Islet precursor cell (in vitro differentiated cells): ENCODE data around the gene SPATA7.
A peak's percentile ranks its signal among the peaks of the same experiment; 100 is the strongest.
"Not testable (repeated sequence)": the region's sequence is repeated elsewhere in the genome, so short reads cannot be mapped to it uniquely, and the experiment has no call there.

Source experiments
- DNase-seq: peaks from one replicate; pipeline ENCODE4 v3.0.0-alpha.2; 2018

Gene SPATA7, protein sequence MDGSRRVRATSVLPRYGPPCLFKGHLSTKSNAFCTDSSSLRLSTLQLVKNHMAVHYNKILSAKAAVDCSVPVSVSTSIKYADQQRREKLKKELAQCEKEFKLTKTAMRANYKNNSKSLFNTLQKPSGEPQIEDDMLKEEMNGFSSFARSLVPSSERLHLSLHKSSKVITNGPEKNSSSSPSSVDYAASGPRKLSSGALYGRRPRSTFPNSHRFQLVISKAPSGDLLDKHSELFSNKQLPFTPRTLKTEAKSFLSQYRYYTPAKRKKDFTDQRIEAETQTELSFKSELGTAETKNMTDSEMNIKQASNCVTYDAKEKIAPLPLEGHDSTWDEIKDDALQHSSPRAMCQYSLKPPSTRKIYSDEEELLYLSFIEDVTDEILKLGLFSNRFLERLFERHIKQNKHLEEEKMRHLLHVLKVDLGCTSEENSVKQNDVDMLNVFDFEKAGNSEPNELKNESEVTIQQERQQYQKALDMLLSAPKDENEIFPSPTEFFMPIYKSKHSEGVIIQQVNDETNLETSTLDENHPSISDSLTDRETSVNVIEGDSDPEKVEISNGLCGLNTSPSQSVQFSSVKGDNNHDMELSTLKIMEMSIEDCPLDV

DNA sequence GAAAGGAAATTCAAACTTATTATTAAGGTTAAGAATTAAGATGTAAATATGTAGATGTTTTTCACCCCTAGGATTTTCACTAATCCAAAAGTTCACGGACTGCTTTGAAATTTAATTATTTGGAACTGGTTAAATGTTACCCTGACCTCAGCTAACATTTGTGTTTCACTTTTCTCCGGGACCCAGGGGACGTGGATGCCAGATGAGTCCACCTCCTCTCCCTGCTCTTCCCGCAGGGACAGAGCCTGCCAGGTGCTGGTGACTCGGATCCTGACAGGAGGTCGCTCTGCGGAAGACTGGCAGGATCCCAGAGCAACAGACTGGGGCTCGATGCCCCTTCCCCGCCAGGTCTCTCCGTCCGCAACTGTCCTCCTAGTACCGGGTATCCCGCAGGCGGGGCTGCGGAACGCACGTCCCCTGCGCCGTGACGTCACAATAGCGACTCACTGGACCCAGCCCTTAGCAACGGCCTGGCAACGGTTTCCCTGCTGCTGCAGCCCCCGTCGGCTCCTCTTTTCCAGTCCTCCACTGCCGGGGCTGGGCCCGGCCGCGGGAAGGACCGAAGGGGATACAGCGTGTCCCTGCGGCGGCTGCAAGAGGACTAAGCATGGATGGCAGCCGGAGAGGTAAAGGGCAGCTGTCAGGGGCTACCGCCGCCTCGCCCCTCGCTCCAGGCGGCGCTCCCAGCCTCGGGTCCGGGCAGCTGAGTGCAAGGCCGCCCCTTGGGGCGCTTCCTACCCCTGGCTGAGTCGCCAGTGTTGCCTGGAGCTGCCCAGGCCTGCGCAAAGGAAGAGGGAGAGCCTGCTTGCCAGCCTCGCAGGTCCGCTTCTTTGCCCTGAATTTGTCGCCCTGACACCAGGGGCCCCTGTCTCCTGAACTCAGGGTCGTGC lies at the start of gene SPATA7:
TSS of gene SPATA7 (plus strand) at position 446 of the 890 bp plus-strand sequence. CDS start at position 608, 162 bp downstream.
- peak; percentile 97 for DNase-seq

DNA sequence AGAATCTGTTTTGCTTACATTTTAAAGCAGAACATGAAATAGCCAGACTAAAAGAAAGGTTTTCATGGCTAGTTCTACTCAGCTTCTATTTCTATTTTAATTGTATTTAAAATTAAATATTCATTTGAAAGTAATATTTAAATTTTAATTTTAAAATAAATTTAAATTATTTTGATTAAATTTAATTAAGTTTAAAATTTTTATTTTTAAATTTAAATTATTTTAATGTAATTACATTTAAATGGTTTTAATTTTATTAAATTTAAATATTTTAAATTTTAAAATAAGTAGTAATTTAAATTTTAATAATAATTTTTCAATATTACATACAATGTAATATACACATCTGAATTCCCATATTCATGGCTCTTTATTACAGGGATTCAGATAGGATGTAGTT lies 45.1 kb upstream of the SPATA7 start:
- no peak for DNase-seq

DNA sequence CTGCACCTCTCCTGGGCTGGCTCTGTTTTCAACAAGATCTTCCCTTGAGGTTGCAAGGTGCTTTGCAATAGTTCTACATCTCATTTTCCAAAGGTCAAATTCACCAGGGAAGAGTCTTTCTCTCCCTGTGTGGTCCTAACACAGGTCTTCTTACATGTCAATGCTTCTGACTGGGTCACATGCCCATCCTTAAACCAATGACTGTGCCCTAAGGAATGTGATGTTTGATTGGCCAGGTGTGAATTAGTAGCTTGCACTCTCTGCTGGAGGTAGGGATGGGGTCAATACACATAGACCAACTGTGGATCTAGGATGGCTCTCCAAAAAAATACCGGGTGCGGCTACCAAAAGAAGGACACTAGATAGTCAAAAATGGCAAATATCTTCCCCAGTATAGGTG lies 42.5 kb upstream of the SPATA7 start:
- no peak for DNase-seq

DNA sequence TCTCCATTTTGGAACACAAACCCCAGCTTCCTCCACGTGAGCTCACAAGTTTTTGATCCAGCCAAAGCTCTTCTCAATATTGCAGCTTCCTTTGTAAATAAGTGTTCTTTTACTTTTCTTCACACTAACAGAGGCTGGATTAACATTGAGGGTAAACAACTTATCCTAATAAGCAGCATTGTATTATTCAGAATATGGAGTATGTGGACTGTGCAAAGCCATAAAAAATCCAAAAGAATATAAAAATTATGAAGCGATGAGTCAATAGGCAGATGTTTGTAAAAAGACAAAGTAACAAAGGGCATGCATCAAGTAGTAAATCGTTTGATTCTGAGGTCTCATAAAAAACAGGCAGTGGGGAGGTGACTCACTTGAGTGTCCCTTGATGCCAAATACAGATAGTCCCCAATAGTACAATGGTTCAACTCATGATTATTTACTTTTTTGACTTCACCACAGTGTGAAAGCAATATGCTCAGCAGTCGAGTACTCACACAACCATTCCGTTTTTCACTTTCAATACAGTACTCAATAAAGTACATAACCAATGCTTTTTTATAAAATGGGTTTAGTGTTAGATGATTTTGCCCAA lies 39.3 kb upstream of the SPATA7 start:
- DNase-seq, result no peak

DNA sequence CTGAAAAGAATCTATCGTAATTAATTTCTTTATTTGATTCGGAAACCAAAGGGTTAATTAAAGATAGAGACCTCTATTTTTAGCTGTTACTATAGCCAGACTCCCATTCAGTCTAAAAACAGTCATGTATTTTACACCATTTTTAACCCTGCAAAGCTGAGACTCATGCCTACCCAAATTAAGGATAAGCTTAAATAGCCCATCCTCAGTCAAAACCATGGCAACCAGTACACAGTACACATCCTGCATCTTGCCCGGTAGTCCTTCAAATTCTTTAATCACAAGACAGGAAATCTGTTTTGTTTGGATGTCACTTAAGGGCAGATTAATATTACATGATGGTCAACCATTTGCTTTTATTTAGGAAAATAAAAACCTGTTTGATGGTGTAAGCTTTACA lies 36.9 kb upstream of the SPATA7 start:
- no peak for DNase-seq

DNA sequence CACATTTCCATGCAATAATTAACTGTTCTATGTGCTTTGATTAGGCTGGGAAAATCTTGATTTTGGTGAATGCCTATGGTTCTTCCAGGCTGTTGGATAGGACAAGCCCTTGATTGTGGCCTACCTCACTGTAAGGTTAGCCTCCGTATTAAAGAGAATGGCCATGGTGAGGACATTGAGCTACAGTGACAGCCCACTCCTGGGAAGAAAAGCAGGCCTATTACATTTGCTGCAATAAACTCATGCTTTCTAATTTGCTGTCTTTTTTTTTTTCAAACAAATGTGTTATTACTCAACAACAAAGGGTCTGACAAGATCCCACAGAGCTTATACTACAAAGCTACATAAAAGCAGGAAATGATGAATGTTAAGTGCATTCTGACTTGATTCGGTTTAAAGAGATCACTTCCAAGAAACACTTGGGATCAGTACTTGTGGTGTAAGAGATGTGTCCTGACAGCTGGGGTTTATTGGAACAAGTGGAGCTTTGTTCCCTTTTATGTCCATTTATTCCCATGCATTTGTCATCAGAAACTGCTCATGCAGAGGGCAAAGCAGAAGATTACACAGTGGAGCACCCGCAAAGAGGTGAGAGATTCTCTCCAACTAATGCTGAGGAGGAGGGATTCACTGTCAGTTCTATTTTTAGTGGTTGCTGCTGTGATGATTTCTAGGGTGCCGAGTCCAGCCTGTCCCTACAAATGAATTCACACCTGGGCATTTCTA lies 33.3 kb upstream of the SPATA7 start:
- no peak for DNase-seq

DNA sequence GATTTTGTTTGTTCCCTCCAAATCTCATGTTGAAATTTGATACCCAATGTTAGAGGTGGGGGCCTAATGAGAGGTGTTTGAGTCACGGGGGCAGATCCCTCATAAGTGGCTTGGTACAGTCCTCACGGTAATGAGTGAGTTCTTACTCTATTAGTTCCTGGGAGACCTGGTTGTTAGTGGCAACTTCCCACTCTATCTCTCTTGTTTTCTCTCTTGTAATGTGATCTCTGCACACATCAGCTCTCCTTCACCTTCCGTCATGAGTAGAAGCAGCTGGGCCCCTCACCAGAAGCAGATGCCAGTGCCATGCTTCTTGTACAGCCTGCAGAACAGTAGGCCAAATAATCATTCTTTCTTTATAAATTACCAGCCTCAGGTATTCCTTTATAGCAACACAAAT lies 32.8 kb upstream of the SPATA7 start:
- DNase-seq, result no peak

DNA sequence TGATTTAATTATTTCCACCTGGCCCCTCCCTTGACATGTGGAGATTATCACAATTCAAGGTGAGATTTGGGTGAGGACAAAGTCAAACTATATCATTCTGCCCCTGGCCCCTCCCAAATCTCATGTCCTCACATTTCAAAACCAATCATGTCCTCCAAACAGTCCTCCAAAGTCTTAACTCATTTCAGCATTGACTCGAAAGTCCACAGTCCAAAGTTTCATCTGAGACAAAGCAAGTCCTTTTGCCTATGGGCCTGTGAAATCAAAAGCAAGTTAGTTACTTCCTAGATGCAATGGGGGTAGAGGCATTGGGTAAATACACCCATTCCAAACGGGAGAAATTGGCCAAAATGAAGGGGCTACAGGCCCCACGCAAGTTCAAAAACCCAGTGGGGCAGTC lies 31.1 kb upstream of the SPATA7 start:
- no peak for DNase-seq

DNA sequence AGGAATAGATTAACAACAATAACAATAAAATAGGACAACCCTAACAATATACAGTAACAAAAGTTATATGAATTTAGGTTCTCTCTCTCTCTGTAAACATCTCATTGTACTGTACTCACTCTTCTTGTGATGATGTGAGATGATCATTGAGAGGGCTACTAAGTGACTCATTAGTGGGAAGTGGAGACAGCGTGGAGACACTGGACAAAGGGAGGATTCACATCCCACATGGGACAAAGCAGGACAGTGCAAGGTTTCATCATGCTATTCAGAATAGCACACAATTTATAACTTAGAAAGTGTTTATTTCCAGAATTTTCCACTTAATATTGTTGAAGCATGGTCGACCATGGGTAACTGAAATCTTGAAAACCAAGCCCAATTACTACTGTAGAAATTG lies 26.0 kb upstream of the SPATA7 start:
- no peak for DNase-seq

DNA sequence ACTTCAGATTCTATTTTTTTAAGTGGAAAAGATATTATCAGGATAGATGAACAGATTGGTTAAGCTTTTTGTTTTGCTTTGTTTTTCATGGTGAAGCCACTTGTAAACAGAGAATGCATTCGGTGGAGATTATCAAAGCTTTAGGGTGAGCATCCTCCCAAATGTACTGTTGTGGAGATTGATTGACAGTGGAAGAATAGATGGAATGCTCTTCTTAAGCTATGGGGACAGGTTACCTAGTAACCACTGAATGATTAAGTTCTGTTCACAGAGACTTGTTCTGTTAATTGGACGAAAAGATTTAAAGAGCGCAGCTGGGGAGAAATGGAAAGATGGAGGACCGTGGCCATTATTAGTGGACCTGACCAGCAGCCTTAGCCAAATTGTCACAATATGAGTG lies 21.8 kb upstream of the SPATA7 start:
- DNase-seq, result no peak

DNA sequence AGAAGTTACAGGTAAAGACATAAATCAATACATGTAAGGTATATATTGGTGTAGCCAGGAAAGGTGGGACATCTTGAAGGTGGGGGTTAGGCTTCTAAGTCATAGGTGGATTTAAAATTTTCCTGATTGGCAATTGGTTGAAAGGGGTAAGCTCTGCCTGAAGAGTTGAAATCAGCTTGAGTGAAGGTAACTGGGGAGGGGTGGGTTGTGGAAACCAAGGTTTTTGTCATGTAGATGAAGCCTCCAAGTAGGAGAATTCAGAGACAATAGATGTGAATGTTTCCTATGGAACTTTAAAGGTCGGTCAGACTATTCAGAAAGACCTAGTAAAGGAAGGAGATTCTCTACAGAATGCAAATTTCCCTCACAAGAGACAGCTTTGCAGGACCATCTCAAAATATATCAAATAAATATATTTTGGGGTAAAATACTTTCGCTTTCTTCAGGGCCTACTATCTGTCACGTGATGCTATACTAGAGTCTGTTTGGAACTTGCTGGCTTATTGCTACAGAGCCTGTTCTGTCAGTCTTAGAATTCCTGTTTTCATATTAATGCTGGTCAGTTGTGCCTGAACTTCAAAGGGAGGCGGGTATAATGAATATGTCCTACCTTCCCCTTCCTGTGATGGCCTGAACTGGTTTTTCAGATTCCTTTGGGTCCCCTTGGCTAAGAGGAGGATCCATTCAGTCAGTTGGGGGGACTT lies 20.6 kb upstream of the SPATA7 start:
- DNase-seq, result no peak

DNA sequence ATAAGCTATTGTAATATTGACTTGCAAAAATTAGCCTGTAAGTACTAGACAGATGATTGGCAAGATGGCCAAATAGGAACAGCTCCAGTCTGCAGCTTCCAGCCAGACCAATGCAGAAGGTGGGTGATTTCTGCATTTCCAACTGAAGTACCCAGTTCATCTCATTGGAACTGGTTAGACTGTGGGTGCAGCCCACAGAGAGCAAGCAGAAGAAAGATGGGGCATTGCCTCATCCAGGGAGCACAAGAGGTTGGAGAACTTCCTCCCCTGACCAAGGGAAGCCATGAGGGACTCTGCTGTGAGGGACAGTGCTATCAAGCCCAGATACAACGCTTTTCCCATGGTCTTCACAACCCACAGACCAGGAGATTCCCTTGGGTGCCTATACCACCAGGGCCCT lies 16.0 kb upstream of the SPATA7 start:
- DNase-seq, result no peak

DNA sequence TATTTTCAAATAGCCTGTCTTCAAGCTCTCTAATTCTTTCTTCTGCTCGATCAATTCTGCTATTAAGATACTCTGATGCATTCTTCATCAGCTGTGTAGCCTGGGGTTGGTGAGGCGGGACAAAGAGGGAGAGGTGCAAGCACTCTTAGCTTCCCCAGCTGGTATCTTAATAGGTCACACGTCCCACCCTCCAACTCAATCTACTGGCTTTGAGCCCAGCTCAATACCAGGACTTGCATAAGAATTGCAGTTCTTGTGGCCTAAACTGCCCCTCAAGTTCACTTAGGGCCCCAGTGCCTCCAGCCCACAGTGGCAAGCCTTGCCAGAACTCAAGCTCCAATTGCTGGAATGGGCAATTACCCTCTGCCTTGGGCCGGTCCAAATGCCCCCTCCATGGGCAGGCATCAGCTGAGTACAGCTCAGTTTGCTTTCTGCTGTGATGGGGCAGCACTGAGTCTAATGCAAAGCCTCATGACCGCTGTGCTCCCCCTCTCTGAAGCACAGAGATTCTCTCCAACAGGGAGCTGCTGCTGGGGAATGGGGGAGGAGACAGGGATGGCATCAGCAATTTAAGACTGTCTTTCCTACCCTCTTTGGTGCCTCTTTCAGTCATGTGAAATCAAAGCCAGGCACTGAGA lies 5.6 kb upstream of the SPATA7 start:
- no peak for DNase-seq

DNA sequence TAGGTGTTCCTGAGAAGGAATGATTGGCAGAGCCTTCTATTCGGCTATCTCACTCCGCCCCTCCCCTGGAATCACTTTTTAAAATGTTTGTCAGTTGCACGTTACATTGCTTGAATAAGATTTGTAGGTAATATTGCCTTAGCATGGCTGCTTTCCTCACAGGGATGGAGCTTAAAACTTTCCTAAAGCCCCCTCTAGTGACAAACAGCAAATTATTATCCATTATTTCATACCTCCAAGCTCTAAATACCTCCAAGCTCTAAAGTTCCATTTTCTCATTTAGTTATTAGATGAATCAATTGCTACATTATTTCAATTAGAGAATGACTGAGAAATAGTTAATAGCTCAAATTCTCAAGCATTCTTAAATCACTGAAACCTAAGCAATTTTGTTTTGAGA lies 5.1 kb upstream of the SPATA7 start:
- no peak for DNase-seq

DNA sequence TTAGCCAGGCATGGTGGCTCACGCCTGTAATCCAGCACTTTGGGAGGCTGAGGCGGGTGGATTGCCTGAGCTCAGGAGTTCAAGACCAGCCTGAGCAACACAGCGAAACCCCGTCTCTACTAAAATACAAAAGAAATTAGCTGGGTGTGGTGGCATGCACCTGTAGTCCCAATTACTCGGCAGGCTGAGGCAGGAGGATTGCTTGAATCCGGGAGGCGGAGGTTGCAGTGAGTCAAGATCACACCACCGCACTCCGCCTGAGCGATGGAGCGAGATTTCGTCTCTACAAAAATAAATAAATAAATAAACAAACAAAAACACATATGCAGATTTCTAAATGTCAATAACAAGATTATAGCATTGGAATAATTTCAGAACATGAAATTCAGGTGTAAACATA lies 3.8 kb upstream of the SPATA7 start:
- not testable (repeated sequence) for DNase-seq

DNA sequence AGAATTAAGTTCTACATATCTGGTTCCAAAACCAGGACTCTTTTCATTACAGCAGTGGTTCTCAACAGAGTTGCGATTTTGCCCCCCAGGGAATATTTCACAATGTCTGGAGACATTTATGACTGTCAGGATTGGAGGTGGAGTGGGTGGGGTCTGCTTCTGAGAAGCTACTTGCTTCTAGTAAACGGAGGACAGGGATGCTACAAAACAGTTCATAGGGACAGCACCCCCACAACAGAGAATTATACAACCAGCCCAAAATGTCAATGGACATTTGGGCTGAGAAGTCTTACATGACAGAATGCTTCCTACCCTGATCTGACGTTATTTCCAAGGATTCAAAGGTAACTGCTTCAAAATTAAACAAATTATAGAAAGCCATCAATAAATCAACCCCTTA lies 739 bp upstream of the SPATA7 start:
- DNase-seq, result no peak

DNA sequence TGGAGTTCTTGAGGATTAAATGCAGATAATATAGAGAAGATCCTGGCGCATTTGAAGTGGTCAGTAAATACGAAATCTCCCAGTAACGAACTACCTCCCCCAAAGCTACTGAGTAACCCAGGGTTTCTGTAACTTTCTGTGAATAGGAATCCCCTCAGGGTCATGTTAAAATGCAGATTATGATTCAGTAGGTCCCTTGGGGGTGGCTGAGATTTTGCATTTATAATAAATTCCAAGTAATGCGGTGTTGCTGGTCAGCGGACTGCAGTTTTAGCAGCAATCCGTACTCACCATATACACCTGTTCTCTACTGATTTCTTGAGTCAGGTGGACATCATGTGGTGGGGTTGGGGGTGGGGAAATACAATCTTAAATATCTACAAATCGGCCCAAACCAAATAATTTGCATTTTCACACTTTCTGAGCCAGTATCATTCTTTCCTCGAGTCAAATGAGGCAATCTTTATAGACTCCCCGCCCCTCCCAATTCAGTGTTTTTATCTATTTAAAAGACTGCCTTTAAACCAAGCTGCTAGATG lies 868 bp downstream of the SPATA7 start:
- DNase-seq, result no peak

DNA sequence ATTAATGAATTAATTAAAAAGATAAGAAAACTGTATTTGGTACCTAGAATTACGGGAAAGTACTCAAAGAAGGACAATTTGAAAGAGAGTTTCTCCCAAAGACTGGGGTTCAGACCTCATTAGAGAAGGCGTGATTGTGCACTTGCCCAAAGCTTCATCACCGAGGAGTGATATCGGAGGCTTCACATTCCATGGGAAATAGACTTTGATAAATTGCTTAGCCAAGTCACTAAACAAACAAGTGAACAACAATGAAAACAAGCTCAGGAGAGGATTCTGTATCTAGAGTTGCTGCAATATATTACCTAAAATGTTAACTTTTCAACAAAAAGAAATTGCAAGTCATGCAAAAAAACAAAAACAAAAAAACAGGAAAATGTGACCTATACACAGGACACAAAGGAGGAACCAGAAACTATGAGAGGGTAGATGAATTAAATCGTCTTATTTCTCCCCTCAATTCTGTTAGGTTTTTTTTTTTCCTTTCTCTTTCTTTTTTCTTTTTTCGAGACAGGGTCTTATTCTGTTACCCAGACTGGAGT lies 3.4 kb downstream of the SPATA7 start:
- no peak for DNase-seq

DNA sequence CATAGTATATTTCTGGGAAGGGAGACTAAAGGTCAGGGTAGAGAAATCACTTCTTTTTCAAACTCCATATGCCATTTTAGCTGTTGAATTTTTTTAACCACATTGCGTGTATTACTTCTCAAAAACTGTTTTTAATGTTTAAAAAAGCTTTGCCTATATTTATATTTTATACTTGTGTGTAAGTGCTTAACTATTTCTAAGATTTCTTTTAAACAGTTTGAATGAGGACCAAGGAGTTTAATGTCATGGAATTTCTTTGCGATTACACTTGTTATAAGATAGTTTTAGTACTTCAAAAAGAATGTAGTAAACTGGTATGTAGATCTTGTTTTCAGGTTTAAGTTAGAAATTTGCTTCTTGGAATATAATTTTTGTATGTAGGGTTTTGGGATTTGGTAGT lies 7.2 kb downstream of the SPATA7 start:
- DNase-seq, result no peak

DNA sequence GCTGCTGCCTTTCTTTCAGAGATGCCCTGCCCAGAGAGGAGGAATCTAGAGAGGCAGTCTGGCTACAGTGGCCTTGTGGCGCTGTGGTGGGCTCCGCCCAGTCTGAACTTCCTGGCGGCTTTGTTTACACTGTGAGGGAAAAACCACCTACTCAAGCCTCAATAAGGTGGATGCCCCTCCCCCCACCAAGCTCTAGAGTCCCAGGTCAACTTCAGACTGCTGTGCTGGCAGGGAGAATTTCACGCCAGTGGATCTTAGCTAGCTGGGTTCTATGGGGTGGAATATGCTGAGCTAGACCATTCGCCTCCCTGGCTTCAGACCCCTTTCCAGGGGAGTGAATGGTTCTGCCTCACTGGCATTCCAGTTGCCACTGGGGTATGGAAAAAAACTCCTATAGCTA lies 25.6 kb downstream of the SPATA7 start:
- no peak for DNase-seq

DNA sequence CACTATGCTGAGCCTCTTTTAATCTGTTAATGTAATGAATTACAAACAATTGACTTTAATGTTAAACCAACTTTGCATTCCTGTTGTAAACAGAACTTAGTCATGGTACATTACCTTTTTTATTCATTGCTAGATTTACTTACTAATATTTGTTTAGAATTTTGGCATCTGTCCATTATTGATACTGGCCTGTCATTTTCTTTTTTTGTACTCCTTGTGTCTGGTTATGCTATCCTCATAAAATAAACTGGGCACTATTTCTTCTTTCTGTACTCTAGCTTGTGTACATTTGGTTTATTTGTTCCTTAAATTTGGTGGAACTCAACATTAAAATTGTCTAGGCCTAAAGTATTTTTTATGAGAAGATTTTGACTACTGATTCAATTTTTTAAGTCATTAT lies 32.1 kb downstream of the SPATA7 start:
- no peak for DNase-seq
